BLaER1 treated with 17β-estradiol and CSF1 and Interleukin-3, amounts not matched to agents 10 nM and 100 nM (cell line): ENCODE measurements around the gene AREG.
"Not testable (repeated sequence)": the region's sequence is repeated elsewhere in the genome, so short reads cannot be mapped to it uniquely, and the experiment has no call there.

Experiments
- H3K27ac ChIP-seq, 11 experiments: shearing (Covaris generic); formaldehyde crosslinking; 2 replicates each; pipeline ENCODE4 v1.8.1; 2022
- H3K27me3 ChIP-seq, 11 experiments: shearing (Covaris generic); formaldehyde crosslinking; 2 replicates each; pipeline ENCODE4 v1.8.1; 2022
- H3K36me3 ChIP-seq, 11 experiments: shearing (Covaris generic); formaldehyde crosslinking; 2 replicates each; pipeline ENCODE4 v1.8.1; 2022
- H3K4me1 ChIP-seq, 10 experiments: shearing (Covaris generic); formaldehyde crosslinking; 2 replicates each; pipeline ENCODE4 v1.8.1; 2022
- H3K4me2 ChIP-seq, 11 experiments: shearing (Covaris generic); formaldehyde crosslinking; 2 replicates each; pipeline ENCODE4 v1.8.1; 2022
- H3K4me3 ChIP-seq, 10 experiments: shearing (Covaris generic); formaldehyde crosslinking; 2 replicates each; pipeline ENCODE4 v1.8.1; 2022
- H3K9ac ChIP-seq, 11 experiments: shearing (Covaris generic); formaldehyde crosslinking; 2 replicates each; pipeline ENCODE4 v1.8.1; 2022
- H3K9me3 ChIP-seq, 11 experiments: shearing (Covaris generic); formaldehyde crosslinking; replicated peaks in 1 of 11; 2 replicates each; pipeline ENCODE4 v1.8.1; 2022
- H4K20me1 ChIP-seq, 11 experiments: shearing (Covaris generic); formaldehyde crosslinking; 2 replicates each; pipeline ENCODE4 v1.8.1; 2022
- Cebpa-rat ChIP-seq, 11 experiments: shearing (Covaris generic); IDR thresholded peaks; 2 replicates each; pipeline ENCODE4 v1.8.1; 2022

The AREG gene, protein sequence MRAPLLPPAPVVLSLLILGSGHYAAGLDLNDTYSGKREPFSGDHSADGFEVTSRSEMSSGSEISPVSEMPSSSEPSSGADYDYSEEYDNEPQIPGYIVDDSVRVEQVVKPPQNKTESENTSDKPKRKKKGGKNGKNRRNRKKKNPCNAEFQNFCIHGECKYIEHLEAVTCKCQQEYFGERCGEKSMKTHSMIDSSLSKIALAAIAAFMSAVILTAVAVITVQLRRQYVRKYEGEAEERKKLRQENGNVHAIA

DNA sequence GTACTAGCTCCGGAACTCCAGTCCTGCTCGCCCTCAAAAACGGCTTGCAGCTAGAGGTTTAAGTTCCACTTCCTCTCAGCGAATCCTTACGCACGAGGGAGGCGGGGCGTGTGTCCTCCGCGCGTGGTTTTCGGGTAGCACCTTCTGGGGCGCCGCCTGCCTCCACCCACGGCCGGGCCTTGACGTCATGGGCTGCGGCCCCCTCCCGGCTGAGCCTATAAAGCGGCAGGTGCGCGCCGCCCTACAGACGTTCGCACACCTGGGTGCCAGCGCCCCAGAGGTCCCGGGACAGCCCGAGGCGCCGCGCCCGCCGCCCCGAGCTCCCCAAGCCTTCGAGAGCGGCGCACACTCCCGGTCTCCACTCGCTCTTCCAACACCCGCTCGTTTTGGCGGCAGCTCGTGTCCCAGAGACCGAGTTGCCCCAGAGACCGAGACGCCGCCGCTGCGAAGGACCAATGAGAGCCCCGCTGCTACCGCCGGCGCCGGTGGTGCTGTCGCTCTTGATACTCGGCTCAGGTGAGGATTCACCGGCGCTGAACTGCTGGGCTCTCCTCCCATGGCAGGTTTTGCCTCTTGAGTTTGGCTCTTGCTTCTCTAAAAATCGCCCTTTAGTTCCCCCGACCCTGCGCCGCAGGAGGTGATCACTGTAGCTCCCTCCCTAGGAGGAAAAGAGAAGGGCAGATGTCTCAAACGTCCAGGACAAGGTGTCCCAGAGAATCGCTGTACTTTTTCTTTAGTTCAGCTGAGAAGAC is at the start of gene AREG:
AREG (plus strand) TSS at position 246 of the 752 bp plus-strand sequence; CDS start at position 456, 210 bp downstream.
- H3K4me3 ChIP-seq, result peak within 1 kb of the TSS; percentile 54 to 73 (median 64)
- peak within 1 kb of the TSS in 4 of 11 experiments; percentile 5 to 75 (median 38); a peak in 6 of 22 replicates for H3K27ac ChIP-seq
- H3K4me2 ChIP-seq, result peak within 1 kb of the TSS; percentile 72 to 93 (median 82)
- H3K4me1 ChIP-seq, result no peaks in the 10 kb centered on the region; a peak in 1 of 20 replicates
- H3K27me3 ChIP-seq, result peaks cover 4 to 28% (median 20%) of the 10 kb centered on the region in 11 experiments; a peak in 19 of 22 replicates
- peaks cover 0 to 13% (median 6%) of the 10 kb centered on the region in 11 experiments; a peak in 11 of 22 replicates for H3K9me3 ChIP-seq
- peak within 1 kb of the TSS in 10 of 11 experiments; percentile 13 to 80 (median 51); a peak in 17 of 22 replicates for H3K9ac ChIP-seq
- H4K20me1 ChIP-seq, result no peaks in the 10 kb centered on the region
- H3K36me3 ChIP-seq, result no peaks in the 10 kb centered on the region
- no peak for TF ChIP-seq Cebpa-rat (IDR thresholded peaks at IDR 0.05)

DNA sequence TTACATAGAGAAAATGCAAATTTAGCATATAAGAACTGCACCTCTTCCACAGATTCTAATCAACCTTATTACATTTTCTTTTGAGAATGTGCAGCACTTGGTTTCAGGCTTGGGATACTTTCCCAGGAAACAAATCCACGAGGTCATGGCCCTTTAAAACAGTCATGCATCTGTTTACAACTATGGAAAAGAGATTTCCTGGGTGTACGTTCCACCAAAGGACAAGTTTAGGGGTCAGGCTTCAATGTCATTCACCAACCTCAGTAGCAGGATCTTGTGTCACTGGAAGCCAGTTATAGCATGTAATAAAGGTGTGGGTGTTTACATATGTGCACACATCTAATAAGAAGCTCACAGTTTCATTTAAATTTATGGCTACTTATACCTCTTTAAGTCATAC is 49.3 kb upstream of the AREG start:
- H3K4me2 ChIP-seq, result no peak overlapping the region
- H3K27me3 ChIP-seq, result no peaks in the 10 kb centered on the region
- H3K9ac ChIP-seq, result no peak overlapping the region
- TF ChIP-seq Cebpa-rat (IDR thresholded peaks at IDR 0.05), result no peak
- H3K27ac ChIP-seq, result no peak overlapping the region
- peaks cover 0 to 10% (median 7%) of the 10 kb centered on the region in 11 experiments; a peak in 14 of 22 replicates for H3K9me3 ChIP-seq
- H3K4me1 ChIP-seq, result peaks cover 0 to 5% (median 3%) of the 10 kb centered on the region in 10 experiments; a peak in 5 of 20 replicates
- no peak overlapping the region for H3K4me3 ChIP-seq
- H4K20me1 ChIP-seq, result no peaks in the 10 kb centered on the region
- no peaks in the 10 kb centered on the region for H3K36me3 ChIP-seq

DNA sequence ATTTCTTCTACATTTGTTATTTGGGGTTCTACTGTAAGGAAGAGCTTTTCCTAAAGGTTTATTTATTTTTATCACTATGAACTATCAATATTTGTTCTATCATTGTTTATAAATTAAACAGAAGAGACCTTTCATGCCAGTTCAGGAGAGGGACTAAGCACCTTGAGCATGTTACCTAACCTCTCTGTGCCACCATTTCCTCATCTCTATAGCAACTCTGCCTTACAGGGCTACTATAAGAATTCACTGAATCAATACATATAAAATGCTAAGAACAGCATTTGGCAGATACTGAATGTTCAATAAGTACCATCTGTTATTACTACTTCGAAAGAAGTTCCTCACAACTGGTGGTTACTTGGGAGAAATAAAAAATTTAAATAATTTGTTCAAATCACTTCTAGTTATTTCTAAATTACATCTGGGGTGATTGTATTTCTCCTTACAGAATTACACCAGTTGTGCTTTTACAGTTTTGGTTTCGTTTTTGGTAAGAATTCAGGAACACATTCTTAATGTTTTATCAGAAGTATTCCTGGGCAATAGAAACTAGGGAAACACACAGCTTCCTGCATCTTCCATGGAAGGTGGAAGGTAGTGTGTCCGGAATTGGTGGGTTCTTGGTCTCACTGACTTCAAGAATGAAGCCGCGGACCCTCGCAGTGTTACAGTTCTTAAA is 47.0 kb upstream of the AREG start:
- TF ChIP-seq Cebpa-rat (IDR thresholded peaks at IDR 0.05), result no peak
- Histone ChIP-seq H3K9ac (peak overlapping the region; percentile 73 to 85 (median 80)), H3K36me3 (no peaks in the 10 kb centered on the region), H3K4me2 (peak overlapping the region; percentile 55 to 87 (median 70)), H3K4me1 (peaks cover 0 to 10% (median 4%) of the 10 kb centered on the region in 10 experiments; a peak in 7 of 20 replicates), H3K27ac (peak overlapping the region; percentile 57 to 84 (median 78)), H4K20me1 (no peaks in the 10 kb centered on the region), H3K4me3 (peak overlapping the region; percentile 63 to 75 (median 70)), H3K9me3 (peaks cover 0 to 10% (median 7%) of the 10 kb centered on the region in 11 experiments; a peak in 14 of 22 replicates), H3K27me3 (no peaks in the 10 kb centered on the region)

DNA sequence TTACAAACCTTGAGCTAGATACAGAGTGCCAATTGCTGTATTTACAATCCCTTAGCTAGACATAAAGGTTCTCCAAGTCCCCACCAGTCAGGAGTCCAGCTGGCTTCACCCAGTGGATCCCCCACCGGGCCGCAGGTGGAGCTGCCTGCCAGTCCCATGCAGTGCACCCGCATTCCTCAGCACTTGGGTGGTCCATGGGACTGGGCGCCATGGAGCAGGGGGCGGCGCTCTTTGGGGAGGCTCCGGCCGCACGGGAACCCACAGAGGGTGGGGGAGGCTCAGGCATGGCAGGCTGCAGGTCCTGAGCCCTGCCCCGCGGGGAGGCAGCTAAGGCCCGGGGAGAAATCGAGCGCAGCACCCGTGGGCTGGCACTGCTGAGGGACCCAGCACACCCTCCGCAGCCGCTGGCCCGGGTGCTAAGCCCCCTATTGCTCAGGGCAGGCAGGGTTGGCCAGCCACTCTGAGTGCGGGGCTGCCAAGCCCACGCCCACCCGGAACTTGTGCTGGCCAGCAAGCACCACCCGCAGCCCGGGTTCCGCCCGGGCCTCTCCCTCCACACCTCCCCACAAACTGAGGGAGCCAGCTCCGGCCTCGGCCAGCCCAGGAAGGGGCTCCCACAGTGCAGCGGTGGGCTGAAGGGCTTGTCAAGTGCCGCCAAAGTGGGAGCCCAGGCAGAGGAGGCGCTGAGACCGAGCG is 45.9 kb upstream of the AREG start:
- not testable (repeated sequence) for H3K27ac ChIP-seq, H3K9ac ChIP-seq, H3K36me3 ChIP-seq, H4K20me1 ChIP-seq, H3K27me3 ChIP-seq
- H3K4me1 ChIP-seq, result peaks cover 0 to 10% (median 4%) of the 10 kb centered on the region in 10 experiments; a peak in 7 of 20 replicates
- peaks cover 0 to 10% (median 7%) of the 10 kb centered on the region in 11 experiments; a peak in 14 of 22 replicates for H3K9me3 ChIP-seq
- peak overlapping the region in 9 of 10 experiments; percentile 63 to 75 (median 69); a peak in 14 of 20 replicates for H3K4me3 ChIP-seq
- H3K4me2 ChIP-seq, result peak overlapping the region in 2 of 11 experiments; percentile 57 to 80; a peak in 5 of 22 replicates

DNA sequence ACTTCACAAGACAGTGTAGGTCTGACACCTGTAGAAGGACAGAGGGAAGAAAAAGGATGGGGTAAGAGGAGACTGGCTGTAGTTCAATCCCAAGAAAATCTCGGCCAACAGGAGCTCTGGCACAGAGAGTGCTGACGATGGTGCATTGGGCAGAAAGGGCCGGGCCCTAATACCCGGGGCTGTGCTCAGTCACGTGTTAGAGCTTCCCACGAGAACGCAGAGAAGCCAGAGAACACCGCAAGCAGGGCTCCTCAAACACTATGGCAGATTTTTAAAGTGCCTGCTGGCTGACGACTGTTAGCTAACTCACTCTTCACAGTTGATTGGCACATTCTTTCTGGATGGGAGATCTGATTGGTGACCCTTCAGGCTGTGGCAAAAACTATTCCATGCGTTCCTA is 44.5 kb upstream of the AREG start:
- H3K9me3 ChIP-seq, result peaks cover 0 to 10% (median 7%) of the 10 kb centered on the region in 11 experiments; a peak in 14 of 22 replicates
- no peaks in the 10 kb centered on the region for H3K36me3 ChIP-seq
- no peak overlapping the region for H3K4me3 ChIP-seq
- H3K27ac ChIP-seq, result no peak overlapping the region
- no peak overlapping the region for H3K9ac ChIP-seq
- H3K4me2 ChIP-seq, result no peak overlapping the region
- no peaks in the 10 kb centered on the region for H4K20me1 ChIP-seq
- no peaks in the 10 kb centered on the region for H3K27me3 ChIP-seq
- H3K4me1 ChIP-seq, result peaks cover 0 to 10% (median 4%) of the 10 kb centered on the region in 10 experiments; a peak in 7 of 20 replicates
- no peak for TF ChIP-seq Cebpa-rat (IDR thresholded peaks at IDR 0.05)

DNA sequence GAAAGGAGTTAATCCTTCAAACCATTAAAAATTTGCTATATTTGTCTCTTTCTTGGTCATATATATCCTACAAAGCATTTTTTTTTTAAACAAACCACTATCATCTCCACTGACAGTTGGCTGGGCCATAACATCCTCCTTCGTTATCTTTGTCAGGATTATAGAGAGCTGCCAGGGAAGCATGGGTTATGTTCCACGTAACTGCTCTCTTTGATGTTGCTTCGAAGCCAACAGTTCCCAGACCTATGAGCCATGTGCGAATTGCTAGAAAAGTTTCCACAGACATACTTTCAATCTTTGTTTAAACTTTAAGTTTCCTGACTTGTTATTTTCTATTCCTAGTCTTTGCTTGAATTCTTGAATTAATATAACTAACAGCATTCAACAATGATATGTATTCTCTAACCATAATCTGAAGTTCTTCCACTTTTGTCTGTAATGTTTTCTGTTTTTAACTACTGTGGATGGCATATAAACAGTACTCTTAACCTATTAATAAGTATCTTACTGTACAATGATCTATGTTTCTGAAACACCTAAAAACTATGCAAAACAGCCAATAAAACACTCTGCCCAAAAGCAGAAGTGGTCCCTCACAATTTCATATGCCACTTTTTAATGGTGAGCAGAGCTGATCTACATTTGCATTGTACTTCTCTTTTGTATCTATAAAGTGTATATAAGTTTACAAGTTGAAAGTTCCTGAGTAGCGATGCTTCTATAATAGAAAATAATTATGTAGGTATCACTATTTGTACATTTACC is 42.1 kb upstream of the AREG start:
- H3K4me2 ChIP-seq, result peak overlapping the region in 3 of 11 experiments; percentile 10 to 36 (median 24); a peak in 1 of 22 replicates
- no peaks in the 10 kb centered on the region for H3K36me3 ChIP-seq
- no peak overlapping the region for H3K9ac ChIP-seq
- no peak for TF ChIP-seq Cebpa-rat (IDR thresholded peaks at IDR 0.05)
- no peak overlapping the region for H3K4me3 ChIP-seq
- no peaks in the 10 kb centered on the region for H4K20me1 ChIP-seq
- H3K27me3 ChIP-seq, result no peaks in the 10 kb centered on the region
- peaks cover 0 to 10% (median 7%) of the 10 kb centered on the region in 11 experiments; a peak in 14 of 22 replicates for H3K9me3 ChIP-seq
- peaks cover 0 to 6% (median under 1%) of the 10 kb centered on the region in 10 experiments; a peak in 6 of 20 replicates for H3K4me1 ChIP-seq
- H3K27ac ChIP-seq, result no peak overlapping the region

DNA sequence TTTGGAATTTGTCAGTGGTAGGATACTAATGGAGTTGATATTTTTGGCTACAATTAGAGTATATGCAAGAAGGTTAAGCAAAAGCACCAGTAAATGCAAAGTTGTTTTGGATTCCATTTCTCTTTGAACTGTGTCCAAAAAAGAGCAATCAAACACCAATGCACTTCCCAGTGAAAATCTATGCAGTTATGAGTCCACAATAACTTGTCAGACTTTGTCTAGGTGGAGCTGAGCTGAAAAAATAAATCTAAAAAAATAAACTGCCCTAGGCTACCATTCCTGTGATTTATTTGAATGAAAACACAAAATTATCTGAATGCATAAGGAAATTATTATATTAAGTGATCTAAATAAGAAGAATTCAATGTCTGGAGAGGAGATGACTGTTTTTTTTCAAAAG is 37.0 kb upstream of the AREG start:
- no peak for TF ChIP-seq Cebpa-rat (IDR thresholded peaks at IDR 0.05)
- H3K4me3 ChIP-seq, result no peak overlapping the region
- no peak overlapping the region for H3K27ac ChIP-seq
- H3K9me3 ChIP-seq, result no peaks in the 10 kb centered on the region
- H3K9ac ChIP-seq, result no peak overlapping the region
- no peak overlapping the region for H3K4me2 ChIP-seq
- H4K20me1 ChIP-seq, result no peaks in the 10 kb centered on the region
- peaks cover 0 to under 1% (median 0%) of the 10 kb centered on the region in 10 experiments; a peak in 1 of 20 replicates for H3K4me1 ChIP-seq
- H3K27me3 ChIP-seq, result no peaks in the 10 kb centered on the region
- H3K36me3 ChIP-seq, result no peaks in the 10 kb centered on the region

DNA sequence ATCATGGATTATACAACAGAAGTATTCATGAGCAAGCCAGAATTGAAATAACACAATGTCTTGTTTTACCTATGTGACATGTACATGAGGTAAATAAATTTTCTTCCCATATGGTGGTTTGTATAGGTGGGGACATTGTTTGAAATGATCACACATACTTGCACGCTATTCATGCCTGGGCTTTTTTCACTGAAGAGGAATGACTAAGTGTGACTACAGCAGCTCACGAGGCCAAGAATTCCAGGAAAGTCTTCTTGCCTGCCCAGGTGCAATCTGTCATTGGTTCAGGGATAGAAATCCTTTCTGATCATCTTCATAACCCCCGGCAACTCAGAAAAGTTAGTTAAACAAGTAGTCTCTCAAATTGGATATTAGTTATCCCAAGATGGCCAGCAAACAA is 36.3 kb upstream of the AREG start:
- H3K9ac ChIP-seq, result no peak overlapping the region
- H3K4me2 ChIP-seq, result no peak overlapping the region
- no peaks in the 10 kb centered on the region for H3K9me3 ChIP-seq
- no peak overlapping the region for H3K4me3 ChIP-seq
- H3K27me3 ChIP-seq, result no peaks in the 10 kb centered on the region
- H3K4me1 ChIP-seq, result no peaks in the 10 kb centered on the region
- TF ChIP-seq Cebpa-rat (IDR thresholded peaks at IDR 0.05), result no peak
- no peaks in the 10 kb centered on the region for H4K20me1 ChIP-seq
- no peaks in the 10 kb centered on the region for H3K36me3 ChIP-seq
- H3K27ac ChIP-seq, result no peak overlapping the region
